GM12864 (cell line): ENCODE measurements around the gene DAPK1.

Experiments used
- DNase-seq: peaks from one replicate; pipeline ENCODE4 v3.0.0-alpha.2; 2011; ENCODE audit warnings: low read depth
- H3K4me3 ChIP-seq: 2 replicates; pipeline ENCODE4 v1.5.1; 2011; ENCODE audit warnings: mild to moderate bottlenecking, low read depth, low read length, control low read depth
- CTCF ChIP-seq: IDR thresholded peaks from 2 replicates; pipeline ENCODE4 v1.5.1; 2011; ENCODE audit warnings: low read depth, mild to moderate bottlenecking, moderate library complexity, low read length, control low read depth, inconsistent platforms; ENCODE audit errors: missing control alignments

Gene DAPK1

GRCh38 chr9:87556039-87556438 is 58.4 kb downstream of the DAPK1 start:
- DNase-seq = no peak
- H3K4me3 ChIP-seq = no peak overlapping the region
- TF ChIP-seq CTCF = no peak

- no peak for TF ChIP-seq CTCF
- H3K4me3 ChIP-seq = no peak overlapping the region
- DNase-seq = no peak
These were observed 59.2 kb downstream of the DAPK1 start for GRCh38 chr9:87556821-87557220.

- no peak for DNase-seq
- no peak for TF ChIP-seq CTCF
- no peak overlapping the region for H3K4me3 ChIP-seq
These were observed 60.3 kb downstream of the DAPK1 start for GRCh38 chr9:87557996-87558395.

GRCh38 chr9:87558606-87559190 is 61.0 kb downstream of the DAPK1 start:
- no peak overlapping the region for H3K4me3 ChIP-seq
- TF ChIP-seq CTCF = no peak
- DNase-seq = no peak

GRCh38 chr9:87562062-87562461 is 64.4 kb downstream of the DAPK1 start:
- no peak for TF ChIP-seq CTCF
- DNase-seq = no peak
- no peak overlapping the region for H3K4me3 ChIP-seq

GRCh38 chr9:87562530-87563170 is 65.0 kb downstream of the DAPK1 start:
- no peak for TF ChIP-seq CTCF
- DNase-seq = no peak
- no peak overlapping the region for H3K4me3 ChIP-seq

GRCh38 chr9:87564111-87564510 is 66.4 kb downstream of the DAPK1 start:
- no peak for DNase-seq
- TF ChIP-seq CTCF = no peak
- no peak overlapping the region for H3K4me3 ChIP-seq
